NCI-H748 (cell line): ENCODE data around the gene SLC6A9.

ENCODE experiments used
- DNase-seq: peaks from one replicate; lab custom pipeline; 2025; ENCODE audit not compliant: unreplicated experiment; lab: John Stamatoyannopoulos, UW

Gene SLC6A9

DNA sequence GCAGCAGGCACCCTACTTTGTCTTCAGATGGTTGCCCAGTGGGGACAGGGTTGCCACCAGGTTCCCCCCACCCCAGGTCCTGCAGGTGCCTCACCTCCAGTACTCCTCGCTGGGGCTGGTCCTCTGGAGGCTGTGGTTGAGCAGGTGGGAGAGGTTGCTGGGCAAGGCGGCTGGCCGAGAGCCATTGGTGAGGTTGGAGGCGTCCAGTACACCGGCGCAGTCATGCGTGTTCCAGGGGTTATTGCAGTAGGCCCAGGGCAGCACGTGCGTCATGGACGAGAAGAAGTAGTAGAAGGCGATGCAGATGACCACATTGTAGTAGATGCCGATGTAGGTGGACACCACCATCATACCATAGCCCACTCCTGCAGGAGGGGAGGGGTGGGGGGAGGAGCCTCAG, 23.0 kb downstream of the SLC6A9 start:
- DNase-seq = no peak

DNA sequence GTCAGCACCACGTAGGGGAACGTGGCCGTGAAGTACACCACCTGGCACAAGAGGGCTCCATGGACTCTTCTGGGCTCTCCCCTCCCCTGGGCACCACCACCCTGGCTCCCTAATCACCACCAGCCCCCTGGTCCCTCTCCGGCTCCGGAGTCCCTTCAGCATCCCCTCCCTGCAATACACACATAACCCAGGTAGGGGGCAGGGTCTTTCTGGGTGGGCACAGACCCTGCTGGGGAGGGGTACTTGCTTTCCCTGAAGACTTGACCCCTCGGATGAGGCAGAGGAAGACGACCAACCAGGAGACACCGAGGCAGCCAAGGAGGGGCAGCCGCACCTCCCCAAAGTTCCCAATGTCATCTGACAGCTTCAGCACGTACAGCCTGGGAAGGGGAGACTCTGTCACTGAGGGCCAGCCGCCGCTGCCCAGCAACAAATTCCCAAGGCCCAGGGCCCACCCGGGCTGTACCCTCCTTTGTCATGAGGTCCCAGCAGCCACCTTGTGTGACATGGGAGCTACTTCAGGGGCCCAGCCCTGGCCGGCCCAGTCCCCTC, 28.6 kb downstream of the SLC6A9 start:
- DNase-seq = no peak

DNA sequence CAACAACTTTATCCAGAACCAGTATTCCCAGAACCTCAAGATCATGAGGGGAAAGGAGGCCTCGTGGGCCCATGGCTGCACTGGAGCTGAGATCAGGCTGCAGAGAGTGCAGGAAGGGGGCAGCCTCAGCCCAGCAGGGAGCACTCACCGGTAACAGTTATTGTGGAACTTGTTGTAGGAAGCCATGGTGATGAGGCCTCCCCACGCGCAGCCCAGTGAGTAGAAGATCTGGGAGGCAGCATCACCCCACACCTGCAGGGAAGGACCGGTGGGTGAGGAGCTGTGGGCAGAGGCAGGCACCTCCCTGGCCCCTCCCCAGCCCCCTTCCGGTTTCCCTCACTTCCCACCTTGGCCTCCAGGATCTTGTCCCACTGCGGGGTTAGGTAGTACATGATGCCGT, 29.1 kb downstream of the SLC6A9 start:
- DNase-seq = no peak

DNA sequence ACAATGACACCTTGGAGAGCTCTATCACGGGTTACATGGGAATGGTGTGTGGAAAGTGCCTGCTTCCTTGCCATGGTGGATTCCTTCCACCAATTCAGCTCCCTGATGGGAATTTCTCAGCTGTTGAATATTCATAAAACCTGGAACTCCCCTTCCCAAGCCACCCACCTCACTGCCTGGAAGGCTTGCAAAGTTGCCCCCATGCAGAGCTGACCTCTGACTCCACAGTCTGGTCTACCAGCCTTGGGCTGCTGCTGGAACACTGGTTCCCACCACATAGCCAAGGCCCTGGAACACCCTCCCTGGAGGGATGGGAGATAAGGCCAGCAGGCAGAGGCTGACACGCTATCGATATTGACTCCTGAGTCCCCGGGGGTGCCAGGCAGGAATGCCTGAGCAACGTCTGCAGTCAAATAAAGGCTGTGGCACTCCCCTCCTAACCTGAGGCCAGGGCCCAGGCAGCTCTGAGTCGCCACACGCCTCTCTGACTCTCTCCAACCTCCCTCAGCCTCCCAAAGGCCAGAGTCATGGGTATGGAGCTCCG, 31.1 kb downstream of the SLC6A9 start:
- DNase-seq = no peak

DNA sequence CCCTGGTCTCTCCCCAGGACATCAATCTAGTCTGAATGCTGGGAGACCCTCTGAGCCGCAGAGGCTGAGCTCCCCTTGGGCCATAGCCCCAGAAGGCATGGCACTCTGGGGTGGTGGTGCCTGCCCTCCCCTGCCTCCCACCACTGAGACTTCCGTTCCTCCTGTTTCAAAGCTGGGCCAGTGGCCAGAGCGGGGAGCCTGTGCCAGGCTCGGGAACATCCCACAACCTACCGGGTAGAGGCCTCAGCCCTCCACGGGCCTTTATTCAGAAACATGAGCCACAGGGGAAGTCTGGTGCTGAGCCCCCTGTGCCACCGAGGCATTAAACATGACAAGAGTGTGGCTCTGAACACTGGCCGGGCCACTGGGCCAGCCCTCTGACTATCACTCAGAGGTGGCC, 31.8 kb downstream of the SLC6A9 start:
- no peak for DNase-seq

DNA sequence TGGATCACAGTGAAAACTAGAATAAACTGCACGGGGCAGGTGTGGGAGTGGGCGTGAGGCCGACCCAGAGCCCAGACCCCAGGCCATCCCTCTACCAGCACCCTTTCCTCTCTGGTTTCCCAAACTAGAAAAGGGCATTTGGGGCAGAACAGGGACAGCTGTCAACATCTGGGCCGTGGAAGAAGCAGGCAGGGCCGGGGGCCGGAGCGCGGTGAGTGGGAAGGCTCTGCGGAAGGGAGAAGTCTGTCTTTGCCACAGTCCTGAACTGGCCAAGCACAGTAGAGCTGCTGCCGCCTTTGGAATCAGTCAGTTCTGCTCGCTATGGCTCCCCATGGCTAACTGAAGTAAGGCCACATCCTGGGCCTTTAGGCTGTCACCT, 33.3 kb downstream of the SLC6A9 start:
- DNase-seq = peak; percentile 41

DNA sequence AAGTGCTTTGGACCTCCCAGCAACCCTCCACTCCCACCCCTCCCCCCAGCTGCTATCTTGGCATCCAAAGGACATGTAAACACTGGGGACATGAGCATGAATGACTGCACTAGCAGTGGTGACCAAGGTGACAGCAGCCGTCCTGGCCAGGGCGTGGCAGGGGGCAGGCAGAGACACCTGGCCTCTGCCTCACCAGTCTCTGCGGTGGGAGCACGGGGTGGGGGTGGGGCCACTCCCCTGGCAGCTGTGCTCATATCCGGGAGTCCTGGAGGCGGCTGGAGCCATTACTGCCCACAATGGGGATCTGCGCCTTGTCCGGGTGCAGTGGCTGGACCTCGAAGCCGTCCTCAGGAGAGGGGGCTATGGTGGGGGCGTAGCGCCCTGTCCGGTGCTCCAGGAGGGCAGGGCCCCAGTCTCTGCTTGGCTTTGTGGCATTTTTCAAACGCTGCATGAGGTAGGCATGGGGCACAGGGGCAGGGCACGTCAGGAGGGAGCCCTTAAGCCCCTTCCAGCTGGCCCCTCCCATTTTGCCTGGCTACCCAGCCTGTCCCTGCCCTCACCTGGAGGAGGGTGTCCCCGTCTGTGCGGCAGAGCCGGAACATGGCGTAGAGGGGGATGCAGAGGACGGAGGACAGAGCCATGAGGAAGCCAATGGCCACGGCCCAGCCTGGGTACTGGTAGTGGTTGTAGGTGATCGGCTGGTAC, 33.8 kb downstream of the SLC6A9 start:
- DNase-seq = peak; percentile 98

DNA sequence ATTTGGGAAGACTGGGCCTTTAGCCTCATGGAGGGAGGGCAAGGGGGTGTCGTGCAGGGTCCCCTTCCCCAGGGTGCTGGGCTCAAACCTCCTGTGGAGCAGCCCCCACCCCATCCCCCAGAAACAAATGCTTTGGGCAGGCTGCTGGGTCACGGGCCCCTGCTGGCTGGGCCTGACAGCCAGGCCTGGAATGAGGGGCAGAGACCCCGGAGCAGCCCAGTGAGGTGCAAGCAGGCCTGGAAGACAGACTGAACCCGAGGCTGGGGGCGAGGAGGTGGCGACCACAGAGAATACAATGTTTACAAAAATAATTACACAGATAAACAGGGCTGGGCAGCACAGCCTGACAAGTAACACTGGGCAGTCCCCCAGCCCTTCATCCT, 34.5 kb downstream of the SLC6A9 start:
- no peak for DNase-seq

DNA sequence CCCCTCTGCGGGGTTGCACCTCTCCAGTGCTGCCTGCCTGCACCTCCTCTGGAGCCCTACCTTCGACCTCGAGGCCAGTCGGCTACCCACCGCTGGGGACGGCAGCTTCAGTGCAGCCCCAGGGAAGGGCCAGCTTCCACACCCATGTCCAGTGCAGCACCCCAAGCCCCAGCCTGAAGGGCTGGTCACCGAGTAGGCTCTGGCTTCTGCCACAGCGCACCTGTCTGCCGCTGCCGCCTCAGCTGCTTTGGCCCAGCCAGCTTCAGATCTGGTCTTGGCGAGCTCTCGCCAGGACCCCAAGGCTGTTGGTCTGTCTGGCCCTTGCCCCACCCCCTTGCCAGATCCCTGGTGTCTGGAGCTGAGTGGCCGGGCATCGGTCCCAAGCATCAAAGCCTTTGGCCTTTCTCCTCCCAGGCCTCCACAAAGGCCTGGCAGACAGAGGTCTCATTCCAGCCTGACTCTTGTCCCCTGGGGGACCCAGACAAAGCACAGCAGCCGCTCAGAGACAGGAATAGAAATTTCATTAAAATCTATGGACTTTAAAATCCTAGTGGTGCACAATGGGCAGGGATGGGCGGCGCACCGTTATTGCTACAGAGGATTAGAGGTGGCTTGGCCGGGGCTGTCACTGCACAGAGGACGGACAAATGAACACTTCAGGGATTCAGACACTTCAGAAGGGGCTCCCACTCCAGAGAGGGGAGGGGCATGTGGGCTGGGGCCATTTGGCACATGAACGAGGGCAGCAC, 35.1 kb downstream of the SLC6A9 start:
- DNase-seq = no peak

DNA sequence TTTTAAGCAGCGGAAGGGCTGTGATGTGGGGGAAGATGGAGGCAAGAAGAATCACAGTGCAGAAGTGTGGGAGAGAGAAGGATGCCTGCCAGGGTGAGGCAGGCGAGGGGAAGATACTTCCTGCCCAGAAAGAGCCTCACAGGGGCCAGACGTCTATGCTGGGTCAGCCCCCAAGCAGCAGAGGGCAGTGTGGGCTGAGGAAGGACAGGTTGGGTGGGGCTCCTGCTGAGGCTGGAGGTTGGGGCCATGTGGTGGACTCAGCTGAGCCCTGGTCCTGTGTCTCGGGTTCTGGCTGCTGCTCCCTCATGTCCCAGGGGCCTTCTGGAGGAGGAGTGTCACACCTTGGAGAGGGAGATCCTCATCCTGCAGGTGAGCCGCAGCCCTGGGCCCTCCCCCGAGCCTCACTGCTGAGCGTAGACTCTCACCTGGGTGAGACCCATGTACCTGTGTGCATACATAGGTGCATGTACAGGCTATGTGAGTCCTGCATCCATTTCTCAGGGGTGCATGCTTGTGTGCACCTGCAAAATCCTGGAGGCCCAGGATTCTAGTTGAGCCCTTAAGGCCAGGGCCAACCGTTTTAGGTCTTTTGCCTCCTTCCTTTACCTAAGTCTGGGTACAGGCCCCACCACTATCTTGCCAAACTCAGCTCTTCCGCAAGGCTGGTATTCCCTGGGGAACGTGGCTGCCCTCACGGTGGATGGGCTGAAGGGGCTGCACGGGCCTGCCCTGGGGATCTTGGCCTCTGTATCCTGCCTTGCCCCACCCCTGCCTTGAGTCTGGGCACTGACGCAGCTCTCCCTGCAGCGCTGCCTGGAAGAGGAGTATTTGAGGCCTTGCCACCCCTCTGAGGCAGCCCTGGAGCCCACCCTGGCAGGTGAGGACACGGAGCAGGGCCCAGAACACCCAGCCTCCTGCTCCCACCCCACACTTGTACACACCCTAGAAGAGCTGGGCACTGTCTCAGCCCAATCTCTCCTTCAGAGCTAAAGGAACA, 36.2 kb downstream of the SLC6A9 start:
- DNase-seq = peak; percentile 44

DNA sequence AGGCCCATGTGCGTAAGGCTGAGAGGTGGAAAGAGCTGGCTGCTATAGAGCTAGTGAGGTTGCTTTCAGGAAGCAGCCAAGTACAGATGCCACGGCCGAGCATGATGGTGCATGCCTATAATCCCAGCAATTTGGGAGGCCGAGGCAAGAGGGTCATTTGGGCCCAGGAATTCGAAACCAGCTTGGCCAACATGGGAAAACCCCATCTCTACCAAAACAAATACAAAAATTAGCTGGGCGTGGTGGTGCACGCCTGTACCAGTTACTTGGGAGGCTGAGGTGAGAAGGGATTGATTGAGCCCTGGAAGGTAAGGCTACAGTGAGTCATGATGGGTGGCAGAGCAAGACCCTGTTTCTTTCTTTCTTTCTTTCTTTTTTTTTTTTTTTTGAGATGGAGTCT, 37.2 kb downstream of the SLC6A9 start:
- no peak for DNase-seq

DNA sequence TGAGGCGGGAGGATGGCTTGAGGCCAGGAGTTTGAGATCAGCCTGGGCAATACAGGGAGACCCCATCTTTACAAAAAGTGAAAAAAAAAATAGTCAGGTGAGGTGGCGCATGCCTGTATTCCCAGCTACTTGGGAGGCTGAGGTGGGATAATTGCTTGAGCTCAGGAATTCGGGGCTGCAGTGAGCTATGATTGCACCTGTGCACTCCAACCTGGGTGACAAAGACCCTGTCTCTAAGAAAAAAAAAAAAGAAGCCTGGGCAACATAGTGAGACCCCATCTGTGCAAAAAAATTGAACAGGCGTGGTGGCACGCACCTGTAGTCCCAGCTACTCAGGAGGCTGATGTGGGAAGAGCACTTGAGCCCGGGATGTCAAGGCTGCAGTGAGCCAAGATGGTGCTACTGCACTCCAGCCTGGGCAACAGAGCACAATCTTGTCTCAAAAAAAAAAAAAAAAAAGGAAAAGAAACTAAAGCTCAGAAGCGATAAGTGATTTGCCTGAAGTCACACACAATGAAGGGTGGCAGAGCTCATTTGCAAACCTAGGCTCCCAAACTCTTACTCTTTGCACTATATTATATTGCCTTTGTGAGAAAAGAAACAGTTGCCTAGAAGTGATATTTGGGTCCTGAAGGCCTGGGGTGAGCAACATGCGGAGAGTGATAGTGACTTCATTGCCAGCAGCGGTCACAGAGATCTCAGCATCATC, 37.9 kb downstream of the SLC6A9 start:
- DNase-seq = no peak

DNA sequence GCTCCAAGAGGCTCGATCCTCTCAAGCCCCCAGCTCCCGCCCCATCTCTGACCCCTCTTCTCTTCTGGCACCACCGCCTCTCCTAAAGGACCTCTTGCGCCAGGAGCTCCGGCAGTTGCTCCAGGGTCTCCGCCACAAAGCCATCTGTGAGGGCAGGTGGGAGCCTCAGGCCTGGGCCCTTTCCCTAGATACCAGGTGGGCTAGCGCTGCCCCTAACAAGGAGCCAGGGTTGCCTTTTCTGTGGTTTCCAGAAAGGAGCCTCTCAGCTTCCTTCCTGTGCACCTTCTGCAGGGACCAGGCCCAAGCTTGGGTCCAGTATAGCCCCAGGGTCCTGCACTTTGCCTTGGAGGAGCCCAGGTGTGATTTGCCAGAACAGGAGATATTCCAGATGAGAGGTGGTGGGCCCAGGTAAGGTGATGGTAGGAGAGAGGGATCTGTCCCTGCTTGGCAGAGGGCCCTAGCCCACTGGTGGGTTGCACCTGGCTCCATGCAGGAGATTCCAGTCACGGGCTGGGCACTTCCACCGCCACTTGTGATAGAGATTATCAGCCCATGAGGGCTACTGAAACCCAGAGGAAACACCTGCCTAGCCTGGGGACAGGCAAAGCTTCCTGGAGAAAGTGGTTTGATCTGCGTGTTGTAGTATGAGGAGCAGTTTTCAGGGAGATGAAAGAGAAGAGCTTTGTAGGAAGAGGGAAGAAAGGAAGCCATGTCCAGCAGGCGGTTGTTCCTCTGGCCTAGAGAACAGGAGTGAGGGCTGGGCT, 38.8 kb downstream of the SLC6A9 start:
- no peak for DNase-seq

DNA sequence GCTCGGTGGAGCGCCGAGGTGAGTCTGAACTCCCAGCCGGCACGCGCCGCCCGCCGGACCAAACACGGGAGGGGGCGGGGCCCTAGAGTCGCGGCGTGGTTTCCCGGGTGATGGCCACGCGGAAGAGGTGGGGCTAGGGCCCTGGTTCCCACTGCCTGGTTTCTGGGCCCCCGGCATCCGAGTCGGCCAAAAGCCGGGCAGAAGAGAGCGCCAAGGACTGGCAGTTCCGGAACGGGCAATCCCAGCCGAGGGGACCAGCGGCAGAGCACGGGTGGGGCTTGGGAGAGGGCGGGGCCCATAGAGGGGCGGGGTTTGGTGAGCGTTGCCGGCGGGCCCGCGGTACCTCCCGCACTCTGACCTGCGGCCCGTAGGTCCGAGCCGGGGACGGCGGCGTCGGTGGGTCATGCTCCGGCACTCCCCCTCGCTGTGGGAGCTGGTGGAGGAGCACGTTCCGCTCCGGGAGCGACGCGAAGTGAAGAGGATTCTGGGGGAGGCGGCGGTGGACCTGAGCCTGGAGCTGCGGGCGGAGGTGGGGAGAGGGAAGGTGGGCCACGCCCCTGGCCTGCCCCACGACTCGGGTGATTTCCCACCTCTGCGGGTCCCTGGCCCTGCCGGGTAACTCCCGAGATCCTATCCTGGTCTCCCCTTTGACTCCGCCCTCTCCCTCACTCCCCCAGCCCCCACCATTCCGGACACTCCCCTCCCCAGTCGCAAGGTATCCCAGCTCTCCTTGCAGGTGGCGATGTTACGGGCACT, 39.6 kb downstream of the SLC6A9 start, which contains the start of gene CCDC24:
CCDC24 (plus strand) TSS at position 124 of the 756 bp plus-strand sequence; CDS start at position 404, 280 bp downstream.
- DNase-seq = peak; percentile 96

DNA sequence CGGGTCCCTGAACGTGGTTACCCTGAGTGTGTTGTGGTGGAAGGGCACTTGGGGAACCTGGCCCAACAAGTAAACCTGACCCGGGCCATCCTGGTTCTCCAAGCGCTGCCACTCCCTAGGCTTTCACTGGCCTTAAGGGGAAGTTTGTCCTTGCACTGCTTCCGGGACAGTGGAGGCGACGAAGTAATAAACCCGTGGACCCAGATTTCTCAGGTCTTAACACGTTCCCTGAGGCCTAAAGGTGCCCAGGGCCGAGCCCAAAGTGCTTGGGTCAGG, 40.1 kb downstream of the SLC6A9 start:
- no peak for DNase-seq

DNA sequence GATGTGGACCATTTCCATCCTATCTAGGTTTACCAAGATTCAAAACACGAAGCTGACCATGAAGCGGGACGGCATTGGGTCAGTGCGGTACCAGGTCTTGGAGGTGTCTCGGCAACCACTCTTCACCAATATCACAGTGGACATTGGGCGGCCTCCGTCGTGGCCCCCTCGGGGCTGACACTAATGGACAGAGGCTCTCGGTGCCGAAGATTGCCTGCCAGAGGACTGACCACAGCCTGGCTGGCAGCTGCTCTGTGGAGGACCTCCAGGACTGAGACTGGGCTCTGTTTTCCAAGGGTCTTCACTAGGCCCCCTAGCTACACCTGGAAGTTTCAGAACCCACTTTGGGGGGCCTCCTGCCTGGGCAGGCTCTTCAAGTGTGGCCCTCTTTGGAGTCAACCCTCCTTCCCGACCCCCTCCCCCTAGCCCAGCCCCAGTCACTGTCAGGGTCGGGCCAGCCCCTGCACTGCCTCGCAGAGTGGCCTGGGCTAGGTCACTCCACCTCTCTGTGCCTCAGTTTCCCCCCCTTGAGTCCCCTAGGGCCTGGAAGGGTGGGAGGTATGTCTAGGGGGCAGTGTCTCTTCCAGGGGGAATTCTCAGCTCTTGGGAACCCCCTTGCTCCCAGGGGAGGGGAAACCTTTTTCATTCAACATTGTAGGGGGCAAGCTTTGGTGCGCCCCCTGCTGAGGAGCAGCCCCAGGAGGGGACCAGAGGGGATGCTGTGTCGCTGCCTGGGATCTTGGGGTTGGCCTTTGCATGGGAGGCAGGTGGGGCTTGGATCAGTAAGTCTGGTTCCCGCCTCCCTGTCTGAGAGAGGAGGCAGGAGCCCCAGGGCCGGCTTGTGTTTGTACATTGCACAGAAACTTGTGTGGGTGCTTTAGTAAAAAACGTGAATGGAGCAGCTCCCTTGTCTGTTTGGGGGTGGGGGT, 40.7 kb downstream of the SLC6A9 start:
- peak; percentile 55 for DNase-seq

DNA sequence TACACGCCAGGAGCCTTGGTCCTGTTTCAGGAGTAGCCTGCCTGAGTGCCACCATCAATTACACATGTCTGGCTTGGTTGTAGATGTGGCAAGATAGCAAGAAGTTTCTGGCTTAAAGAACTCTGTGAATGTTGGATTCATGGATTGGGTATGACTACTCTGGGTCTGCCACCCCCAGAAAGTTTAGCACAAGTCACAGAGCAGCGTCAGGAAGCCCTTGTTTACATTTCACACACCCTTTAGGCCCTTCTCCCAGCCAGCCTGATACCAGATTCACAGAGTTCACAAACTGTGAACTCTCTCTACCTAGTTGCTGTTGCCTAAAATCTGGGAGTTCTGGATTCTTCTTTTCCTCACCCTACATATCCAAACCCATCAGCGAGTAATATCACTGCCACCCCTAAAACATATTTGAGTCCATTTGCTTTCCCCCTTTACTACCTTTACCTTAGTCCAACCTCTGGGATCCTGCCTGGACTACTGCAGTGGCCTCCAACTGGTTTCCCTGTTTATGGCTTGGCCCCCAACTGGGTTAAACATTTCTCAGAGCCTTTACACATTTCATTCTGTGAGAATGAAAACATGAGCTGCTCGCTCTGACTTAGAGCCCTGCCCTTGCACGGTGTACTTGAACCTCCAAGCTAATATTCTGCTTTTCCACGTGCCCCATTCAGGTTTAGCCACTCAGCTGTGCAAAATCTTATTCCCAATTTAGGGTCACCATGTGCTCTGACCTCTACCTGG, 43.9 kb downstream of the SLC6A9 start:
- no peak for DNase-seq
